Esophagus muscularis mucosa (tissue), 4 donors: ENCODE results near the gene PADI2. TPM values are rescaled to one million over a fixed set of nuclear protein-coding genes. Genes with fewer than 3 reads are reported as not detected.

ENCODE experiments used
- DNase-seq: peaks from one replicate; pipeline ENCODE4 v3.0.0-alpha.2; 2017; ENCODE audit errors: extremely low spot score
- H3K27ac ChIP-seq, 4 donors: fragments of 200-600 bp; sonication (generic); replicated peaks in 1 of 4; 1 replicate in 3 of 4; 2 replicates in 1 of 4; pipeline ENCODE4 v1.5.1; 2016 to 2019; ENCODE audit warnings: mild to moderate bottlenecking in 1 of 4
- H3K27me3 ChIP-seq, 4 donors: fragments of 200-600 bp; sonication (generic); one replicate each; pipeline versions ENCODE4 v1.5.1 to v1.6.0; 2016 to 2019
- H3K36me3 ChIP-seq, 4 donors: fragments of 200-600 bp; sonication (generic); one replicate each; pipeline ENCODE4 v1.5.1; 2016 to 2019
- H3K4me1 ChIP-seq, 4 donors: fragments of 200-600 bp; sonication (generic); one replicate each; pipeline ENCODE4 v1.5.1; 2016 to 2019
- H3K4me3 ChIP-seq, 4 donors: fragments of 200-600 bp; sonication (generic); 1 replicate in 2 of 4; 2 replicates in 2 of 4; pipeline ENCODE4 v1.5.1; 2016 to 2019; ENCODE audit warnings: mild to moderate bottlenecking in 4 of 4, moderate library complexity in 1 of 4
- H3K9me3 ChIP-seq, 4 donors: fragments of 200-600 bp; sonication (generic); 1 replicate in 3 of 4; 2 replicates in 1 of 4; pipeline ENCODE4 v1.5.1; 2016 to 2019
- EP300 ChIP-seq: sonication (generic); formaldehyde crosslinking; IDR thresholded peaks from one replicate; pipeline ENCODE4 v1.6.1; 2017; ENCODE audit warnings: antibody characterized with exemption
- POLR2A ChIP-seq: fragments of 450-650 bp; IDR thresholded peaks from one replicate; pipeline ENCODE4 v1.6.1; 2017; ENCODE audit warnings: antibody characterized with exemption, moderate library complexity, mild to moderate bottlenecking, low read depth
- POLR2AphosphoS5 ChIP-seq, 2 donors: sonication (generic); formaldehyde crosslinking; IDR thresholded peaks; one replicate each; pipeline ENCODE4 v1.6.1; 2017; ENCODE audit warnings: antibody characterized with exemption in 2 of 2
- WGBS: methylation state at CpG from one replicate; pipeline ENCODE4 v1.1.5; 2018; 5-methylcytosine and 5-hydroxymethylcytosine counted together
- intact Hi-C: fragments of 100-400 bp; cut with DNase I; formaldehyde crosslinking; loops from one replicate; pipeline ENCODE4 v1.15.1; 2023
- total RNA-seq, 4 donors: library from RNA; depleted of rRNA; stranded (reverse); fragments of >200 nt; gene quantifications; one replicate each; pipeline versions ENCODE4 v1.1.0 to v1.2.1, GENCODE V29; 2016
- TF ChIP-seq, protein P1 (sequence below), 3 experiments: fragments of 200-600 bp in 2 of 3; fragments of 450-650 bp in 1 of 3; sonication (generic) in 2 of 3; IDR thresholded peaks; one replicate each; pipeline ENCODE4 v1.5.1; 2017 to 2019; ENCODE audit warnings: antibody characterized with exemption in 3 of 3, mild to moderate bottlenecking in 2 of 3, moderate library complexity in 1 of 3

Gene PADI2
- total RNA-seq, 4 donors from 2014 or later: 0.39 to 2.0 (median 0.65) TPM

DNA sequence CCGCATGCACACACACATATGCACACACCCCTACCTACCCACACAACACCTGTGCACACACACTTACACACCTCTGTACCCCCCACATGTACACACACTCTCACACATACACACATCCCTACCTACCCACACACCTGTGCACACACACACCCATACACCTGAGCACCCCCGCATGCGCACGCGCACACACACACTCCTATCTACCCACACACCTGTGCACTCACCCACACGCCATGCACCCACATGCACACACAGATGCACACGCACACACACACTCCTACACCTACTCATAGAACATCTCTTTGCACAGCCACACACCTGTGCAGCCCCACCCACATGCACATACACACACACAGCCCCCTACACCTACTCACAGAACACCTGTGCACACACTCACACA, 15.5 kb upstream of the PADI2 start:
- H3K4me3 ChIP-seq: no peak overlapping the region
- TF ChIP-seq POLR2A (no peak), EP300 (no peak), POLR2AphosphoS5 (IDR thresholded peaks at IDR 0.05) (no peak)
- TF ChIP-seq, protein P1, sequence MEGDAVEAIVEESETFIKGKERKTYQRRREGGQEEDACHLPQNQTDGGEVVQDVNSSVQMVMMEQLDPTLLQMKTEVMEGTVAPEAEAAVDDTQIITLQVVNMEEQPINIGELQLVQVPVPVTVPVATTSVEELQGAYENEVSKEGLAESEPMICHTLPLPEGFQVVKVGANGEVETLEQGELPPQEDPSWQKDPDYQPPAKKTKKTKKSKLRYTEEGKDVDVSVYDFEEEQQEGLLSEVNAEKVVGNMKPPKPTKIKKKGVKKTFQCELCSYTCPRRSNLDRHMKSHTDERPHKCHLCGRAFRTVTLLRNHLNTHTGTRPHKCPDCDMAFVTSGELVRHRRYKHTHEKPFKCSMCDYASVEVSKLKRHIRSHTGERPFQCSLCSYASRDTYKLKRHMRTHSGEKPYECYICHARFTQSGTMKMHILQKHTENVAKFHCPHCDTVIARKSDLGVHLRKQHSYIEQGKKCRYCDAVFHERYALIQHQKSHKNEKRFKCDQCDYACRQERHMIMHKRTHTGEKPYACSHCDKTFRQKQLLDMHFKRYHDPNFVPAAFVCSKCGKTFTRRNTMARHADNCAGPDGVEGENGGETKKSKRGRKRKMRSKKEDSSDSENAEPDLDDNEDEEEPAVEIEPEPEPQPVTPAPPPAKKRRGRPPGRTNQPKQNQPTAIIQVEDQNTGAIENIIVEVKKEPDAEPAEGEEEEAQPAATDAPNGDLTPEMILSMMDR (IDR thresholded peaks at IDR 0.05): no peak
- peaks cover 0 to 54% (median 1%) of the 10 kb centered on the region in 4 donors for H3K27me3 ChIP-seq
- WGBS: 96% methylated on average over 7 of the region's 7 CpGs
- no peak overlapping the region for H3K27ac ChIP-seq
- no peaks in the 10 kb centered on the region for H3K9me3 ChIP-seq
- intact Hi-C loops: no loop called here
- no peaks in the 10 kb centered on the region for H3K4me1 ChIP-seq
- DNase-seq: no peak
- H3K36me3 ChIP-seq: no peaks in the 10 kb centered on the region

DNA sequence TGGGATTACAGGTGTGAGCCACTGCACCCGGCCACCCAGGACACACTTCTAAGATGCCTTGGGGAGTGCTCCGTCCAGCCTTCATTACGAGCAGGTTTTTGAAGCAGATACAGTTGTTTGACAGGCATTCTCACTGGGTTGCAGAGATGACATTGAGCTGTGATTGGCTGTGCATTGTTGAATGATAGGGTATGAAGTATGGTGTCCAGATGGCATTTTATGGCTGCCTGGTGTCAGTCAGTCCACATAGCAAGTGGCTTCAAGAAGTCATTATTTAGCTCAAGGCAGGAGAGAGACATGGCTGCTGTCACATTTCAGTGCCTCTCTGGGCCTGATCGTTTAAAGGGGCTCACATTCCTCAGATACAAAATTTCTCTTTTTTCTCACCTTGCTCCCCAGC, 14.8 kb upstream of the PADI2 start:
- TF ChIP-seq POLR2AphosphoS5 (IDR thresholded peaks at IDR 0.05) (no peak), POLR2A (no peak), EP300 (no peak)
- TF ChIP-seq, protein P1 (IDR thresholded peaks at IDR 0.05): no peak
- intact Hi-C loops: no loop called here
- no peak for DNase-seq
- Histone ChIP-seq H3K4me1 (no peaks in the 10 kb centered on the region), H3K4me3 (no peak overlapping the region), H3K9me3 (no peaks in the 10 kb centered on the region), H3K27ac (no peak overlapping the region), H3K27me3 (peaks cover 0 to 54% (median 1%) of the 10 kb centered on the region in 4 donors), H3K36me3 (no peaks in the 10 kb centered on the region)
- WGBS: 65% methylated on average over 4 of the region's 4 CpGs

DNA sequence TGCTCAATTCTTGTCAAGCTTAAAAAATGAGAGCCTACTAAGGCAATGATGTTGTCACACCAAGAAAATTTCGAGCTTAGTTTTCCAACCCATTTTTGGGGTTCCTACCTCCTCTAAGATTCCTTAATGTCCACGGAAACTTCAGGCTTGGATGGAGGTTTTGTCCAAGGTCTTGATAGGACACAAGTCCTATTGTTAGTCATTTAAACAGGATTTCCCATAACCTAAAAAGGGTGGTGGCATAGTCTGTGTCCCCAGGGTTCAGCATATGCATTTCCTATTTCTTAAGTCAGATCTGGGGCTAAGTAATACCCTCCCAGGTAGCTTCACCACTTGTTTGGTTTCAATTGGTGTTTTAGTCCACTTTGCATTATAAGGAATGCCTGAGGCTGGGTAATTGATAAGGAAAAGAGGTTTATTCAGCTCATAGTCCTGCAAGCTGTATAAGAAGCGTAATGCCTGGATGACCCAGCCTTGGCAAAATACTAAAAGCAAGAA, 10.9 kb upstream of the PADI2 start:
- no peak for TF ChIP-seq EP300
- TF ChIP-seq POLR2A: no peak
- TF ChIP-seq POLR2AphosphoS5 (IDR thresholded peaks at IDR 0.05): no peak
- TF ChIP-seq, protein P1 (IDR thresholded peaks at IDR 0.05): no peak
- peaks cover 3 to 15% (median 13%) of the 10 kb centered on the region in 4 donors for H3K4me1 ChIP-seq
- H3K27ac ChIP-seq: no peak overlapping the region
- WGBS: 72% methylated on average over 3 of the region's 3 CpGs
- no peaks in the 10 kb centered on the region for H3K36me3 ChIP-seq
- intact Hi-C loops: no loop called here
- H3K4me3 ChIP-seq: no peak overlapping the region
- no peak for DNase-seq
- H3K9me3 ChIP-seq: no peaks in the 10 kb centered on the region
- peaks cover 0 to 32% (median 0%) of the 10 kb centered on the region in 4 donors for H3K27me3 ChIP-seq

DNA sequence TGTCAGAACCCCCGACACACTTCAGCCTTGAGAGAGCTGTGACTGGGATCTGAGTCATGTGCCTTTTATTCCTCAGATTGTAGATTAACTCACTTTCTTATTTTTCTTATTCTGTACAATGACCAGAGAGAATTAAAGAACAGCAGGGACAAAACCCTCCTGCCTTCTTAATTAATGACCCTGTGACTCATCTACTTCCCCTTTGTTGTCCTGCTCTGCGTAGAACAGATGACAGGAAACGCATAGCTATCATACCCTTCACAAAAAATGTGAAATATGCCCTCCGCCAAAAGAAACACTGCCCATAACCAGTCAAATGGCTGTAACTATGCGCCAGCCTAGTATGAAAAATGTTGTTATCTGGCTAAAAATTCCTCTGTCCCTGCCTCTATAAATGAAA, 9.1 kb upstream of the PADI2 start:
- Histone ChIP-seq H3K36me3 (no peaks in the 10 kb centered on the region), H3K27ac (peak overlapping the region in 2 of 4 donors; percentile 40 to 45), H3K4me1 (peaks cover 3 to 15% (median 13%) of the 10 kb centered on the region in 4 donors), H3K27me3 (peaks cover 0 to 21% (median 0%) of the 10 kb centered on the region in 4 donors), H3K4me3 (no peak overlapping the region), H3K9me3 (no peaks in the 10 kb centered on the region)
- TF ChIP-seq POLR2A: no peak
- TF ChIP-seq EP300: no peak
- peak in 1 of 2 donors; percentile 48 for TF ChIP-seq POLR2AphosphoS5 (IDR thresholded peaks at IDR 0.05)
- TF ChIP-seq, protein P1 (IDR thresholded peaks at IDR 0.05): no peak
- DNase-seq: no peak
- WGBS: 22% methylated on average over 5 of the region's 5 CpGs
- intact Hi-C loops: loop anchor here (10.0 kb wide), 1 partner anchor 206 kb away; no protein-coding TSS in a partner anchor
